Sigmoid colon (tissue), 4 donors: ENCODE data around the gene ADAM10.

Experiments
- POLR2A ChIP-seq, 2 donors: fragments of 450-650 bp; IDR thresholded peaks; one replicate each; pipeline ENCODE4 v1.6.1; 2016; ENCODE audit warnings: antibody characterized with exemption in 2 of 2, mild to moderate bottlenecking in 2 of 2, moderate library complexity in 2 of 2
- POLR2AphosphoS5 ChIP-seq, 4 donors: sonication (generic); formaldehyde crosslinking; IDR thresholded peaks; one replicate each; pipeline ENCODE4 v1.6.1; 2017; ENCODE audit warnings: antibody characterized with exemption in 4 of 4
- TF ChIP-seq, protein P1 (sequence below), 4 experiments: fragments of 450-650 bp in 3 of 4; fragments of 200-600 bp in 1 of 4; IDR thresholded peaks; one replicate each; pipeline ENCODE4 v1.5.1; 2016 to 2019; ENCODE audit warnings: antibody characterized with exemption in 4 of 4, mild to moderate bottlenecking in 3 of 4, moderate library complexity in 2 of 4

DNA sequence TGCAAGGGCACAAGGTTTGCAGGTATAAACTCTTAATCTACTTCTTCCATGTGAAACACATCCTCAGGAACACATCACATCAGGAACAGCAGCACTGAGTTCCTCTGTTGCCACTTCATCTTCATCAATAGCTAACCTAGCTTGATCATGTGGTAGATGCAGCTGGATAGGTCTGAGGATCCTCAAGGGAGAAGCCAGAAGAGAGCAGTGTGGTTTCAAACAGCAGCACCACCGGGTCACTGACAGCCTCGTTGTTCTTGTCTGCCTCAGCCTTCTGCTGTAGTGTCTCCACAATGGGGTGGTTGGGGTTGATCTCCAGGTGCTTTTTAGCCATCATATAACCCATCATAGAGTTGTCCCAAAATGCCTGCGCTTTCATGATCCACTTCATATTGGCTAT is 58.8 kb downstream of the ADAM10 start:
- TF ChIP-seq, protein P1, sequence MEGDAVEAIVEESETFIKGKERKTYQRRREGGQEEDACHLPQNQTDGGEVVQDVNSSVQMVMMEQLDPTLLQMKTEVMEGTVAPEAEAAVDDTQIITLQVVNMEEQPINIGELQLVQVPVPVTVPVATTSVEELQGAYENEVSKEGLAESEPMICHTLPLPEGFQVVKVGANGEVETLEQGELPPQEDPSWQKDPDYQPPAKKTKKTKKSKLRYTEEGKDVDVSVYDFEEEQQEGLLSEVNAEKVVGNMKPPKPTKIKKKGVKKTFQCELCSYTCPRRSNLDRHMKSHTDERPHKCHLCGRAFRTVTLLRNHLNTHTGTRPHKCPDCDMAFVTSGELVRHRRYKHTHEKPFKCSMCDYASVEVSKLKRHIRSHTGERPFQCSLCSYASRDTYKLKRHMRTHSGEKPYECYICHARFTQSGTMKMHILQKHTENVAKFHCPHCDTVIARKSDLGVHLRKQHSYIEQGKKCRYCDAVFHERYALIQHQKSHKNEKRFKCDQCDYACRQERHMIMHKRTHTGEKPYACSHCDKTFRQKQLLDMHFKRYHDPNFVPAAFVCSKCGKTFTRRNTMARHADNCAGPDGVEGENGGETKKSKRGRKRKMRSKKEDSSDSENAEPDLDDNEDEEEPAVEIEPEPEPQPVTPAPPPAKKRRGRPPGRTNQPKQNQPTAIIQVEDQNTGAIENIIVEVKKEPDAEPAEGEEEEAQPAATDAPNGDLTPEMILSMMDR (IDR thresholded peaks at IDR 0.05) = no peak
- TF ChIP-seq POLR2A (IDR thresholded peaks at IDR 0.05) (no peak), POLR2AphosphoS5 (IDR thresholded peaks at IDR 0.05) (no peak)
